Measurements from ENCODE around the gene SEMA3A.

The SEMA3A gene

DNA sequence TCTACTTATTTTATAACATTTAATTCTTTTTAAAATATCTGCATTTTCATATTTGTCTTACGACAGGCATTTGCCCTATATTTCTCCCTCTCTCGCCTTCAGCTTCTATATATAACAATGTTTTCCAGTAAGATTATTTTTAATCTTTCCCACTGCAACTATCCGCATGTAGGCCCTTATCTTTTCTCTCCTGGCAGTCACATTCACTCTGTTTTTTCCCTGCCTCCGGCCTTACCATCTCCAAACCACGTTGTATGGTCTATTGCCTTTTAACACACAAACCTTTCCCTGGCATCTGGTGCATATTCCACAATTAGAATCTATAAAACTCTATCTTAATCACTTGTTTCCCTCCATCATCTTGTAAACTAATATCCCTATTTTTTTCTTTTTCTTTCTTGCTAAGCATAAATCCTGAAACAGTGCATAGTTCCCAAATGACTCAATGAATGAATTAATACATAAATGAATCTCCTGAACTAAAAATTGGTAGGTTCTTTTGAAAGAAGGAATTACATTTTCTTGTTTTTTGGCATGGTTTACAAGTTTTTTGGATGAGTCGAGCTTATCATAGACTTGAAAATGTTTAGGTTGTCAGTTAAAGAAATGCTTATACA lies 173.2 kb downstream of the SEMA3A start:
- no peak for DNase-seq (ENCODE audit: low read depth in 2 of 2, low spot score in 1 of 2)

GRCh38 chr7:84017651-84018050 lies 176.9 kb downstream of the SEMA3A start:
- DNase-seq (ENCODE audit: low read depth in 2 of 2, low spot score in 1 of 2): no peak

DNA sequence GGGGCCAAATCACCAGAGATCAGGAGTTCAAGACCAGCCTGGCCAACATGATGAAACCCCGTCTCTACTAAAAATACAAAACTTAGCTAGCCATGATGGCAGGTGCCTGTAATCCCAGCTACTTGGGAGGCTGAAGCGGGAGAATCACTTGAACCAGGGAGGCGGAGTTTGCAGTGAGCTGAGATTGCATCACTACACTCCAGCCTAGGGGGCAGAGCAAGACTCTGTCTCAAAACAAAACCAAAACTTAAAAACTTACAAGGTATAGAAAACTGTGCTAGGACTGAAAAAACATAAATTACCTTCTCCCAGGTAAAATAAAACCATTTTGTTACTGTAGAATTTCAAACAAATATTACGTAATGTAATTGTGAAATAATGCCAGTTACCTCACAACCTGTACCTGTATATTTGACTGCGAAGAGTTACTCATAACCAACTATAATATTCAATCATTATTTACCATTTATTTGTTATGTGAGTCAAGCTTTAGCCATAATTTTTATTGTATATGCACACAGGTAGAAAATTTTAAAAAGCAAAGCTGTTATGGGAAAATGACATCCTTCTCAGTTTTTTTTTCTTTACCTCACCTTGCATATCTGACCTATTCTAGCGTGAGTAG lies 180.9 kb downstream of the SEMA3A start:
- no peak for DNase-seq (ENCODE audit: low read depth in 2 of 2, low spot score in 1 of 2)

GRCh38 chr7:84009782-84010181 lies 184.8 kb downstream of the SEMA3A start:
- no peak for DNase-seq (ENCODE audit: low read depth in 2 of 2, low spot score in 1 of 2)

GRCh38 chr7:84009051-84009450 lies 185.5 kb downstream of the SEMA3A start:
- no peak for DNase-seq (ENCODE audit: low read depth in 2 of 2, low spot score in 1 of 2)

DNA sequence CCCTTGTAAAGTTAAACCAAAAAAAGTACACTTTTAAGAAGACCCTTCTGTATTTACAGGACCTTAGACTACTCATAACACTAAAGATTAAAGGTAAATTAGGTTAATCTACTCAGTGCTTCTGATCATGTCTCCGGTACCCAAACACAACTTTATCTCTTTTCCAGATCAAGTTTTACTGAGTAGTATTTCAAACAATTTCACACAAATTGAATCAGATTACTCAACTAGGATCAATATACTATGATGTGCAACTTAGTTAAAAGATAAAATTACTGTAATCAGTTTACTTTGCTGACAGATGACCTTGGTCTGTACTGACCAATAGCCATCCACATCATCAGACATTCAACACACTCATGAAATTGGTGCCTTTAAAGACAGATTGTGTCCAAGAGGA lies 191.4 kb downstream of the SEMA3A start:
- no peak for DNase-seq (ENCODE audit: low read depth in 2 of 2, low spot score in 1 of 2)

DNA sequence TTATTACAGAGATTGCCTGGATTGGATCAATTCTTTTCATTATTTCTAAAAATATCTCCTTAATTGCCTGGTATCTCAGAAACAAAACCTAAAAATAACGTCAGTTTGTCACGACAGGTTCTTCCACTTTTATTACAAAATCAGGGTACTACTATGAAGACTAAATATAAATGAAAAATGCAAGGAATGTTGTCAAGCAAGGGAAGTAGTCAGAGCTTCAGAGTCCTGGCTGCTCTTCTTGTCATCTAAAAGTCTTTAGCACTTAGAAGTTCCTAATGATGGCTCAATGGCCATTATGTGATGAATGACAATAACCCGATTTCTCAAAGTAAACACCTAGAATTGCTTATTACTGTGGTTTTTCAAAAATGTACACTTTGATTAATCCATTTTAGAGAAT lies 192.2 kb downstream of the SEMA3A start:
- no peak for DNase-seq (ENCODE audit: low read depth in 2 of 2, low spot score in 1 of 2)

DNA sequence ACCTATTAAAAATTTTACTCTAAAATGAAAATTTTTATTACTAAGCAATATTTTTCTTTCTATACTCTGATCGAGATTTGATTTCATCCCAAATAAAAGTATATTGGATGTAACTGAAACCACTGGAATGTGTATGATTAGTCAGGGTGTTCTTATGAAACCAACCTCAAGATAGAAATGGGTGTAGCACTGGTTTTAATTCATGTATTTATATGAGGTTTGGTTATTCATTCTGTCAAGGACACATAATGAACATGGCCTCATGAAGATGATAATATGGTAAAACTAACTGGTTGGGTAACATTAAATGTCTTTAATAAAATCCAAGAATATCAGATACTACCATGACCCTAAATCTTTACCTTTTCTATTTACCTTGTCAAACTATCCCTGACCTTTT lies 197.7 kb downstream of the SEMA3A start:
- no peak for DNase-seq (ENCODE audit: low read depth in 2 of 2, low spot score in 1 of 2)

- DNase-seq (ENCODE audit: low read depth in 2 of 2, low spot score in 1 of 2): no peak
Observed at GRCh38 chr7:83987764-83988163, 206.8 kb downstream of the SEMA3A start.

DNA sequence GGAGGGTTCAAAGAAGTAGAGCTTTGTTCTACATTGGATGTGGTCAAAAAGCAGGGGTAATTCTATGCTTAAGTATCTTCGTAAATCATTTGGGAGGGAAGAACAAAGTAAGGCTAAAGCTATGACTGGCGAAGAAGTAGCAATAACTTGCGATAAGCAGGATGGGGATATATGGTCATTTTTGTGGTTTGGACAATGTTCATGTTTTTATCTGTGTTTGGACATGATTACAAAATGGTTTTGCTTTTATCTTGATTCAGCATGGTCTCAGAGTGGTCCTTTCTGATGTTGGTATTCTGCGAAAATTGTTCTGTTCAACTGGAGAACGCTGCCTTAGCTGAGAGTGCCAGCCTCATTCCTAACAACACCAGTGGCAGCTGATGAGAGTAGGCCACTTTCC lies 208.8 kb downstream of the SEMA3A start:
- DNase-seq (ENCODE audit: low read depth in 2 of 2, low spot score in 1 of 2): no peak

- DNase-seq (ENCODE audit: low read depth in 2 of 2, low spot score in 1 of 2): no peak
Observed at GRCh38 chr7:83984591-83984990, 210.0 kb downstream of the SEMA3A start.

GRCh38 chr7:83984076-83984475 lies 210.5 kb downstream of the SEMA3A start:
- no peak for DNase-seq (ENCODE audit: low read depth in 2 of 2, low spot score in 1 of 2)

GRCh38 chr7:83983606-83984005 lies 211.0 kb downstream of the SEMA3A start:
- no peak for DNase-seq (ENCODE audit: low read depth in 2 of 2, low spot score in 1 of 2)

GRCh38 chr7:83976302-83976701 lies 218.3 kb downstream of the SEMA3A start:
- DNase-seq (ENCODE audit: low read depth in 2 of 2, low spot score in 1 of 2): no peak

- no peak for DNase-seq (ENCODE audit: low read depth in 2 of 2, low spot score in 1 of 2)
Observed at GRCh38 chr7:83970081-83970480, 224.5 kb downstream of the SEMA3A start.

GRCh38 chr7:83964318-83964717 lies 230.3 kb downstream of the SEMA3A start:
- no peak for DNase-seq (ENCODE audit: low read depth in 2 of 2, low spot score in 1 of 2)

DNA sequence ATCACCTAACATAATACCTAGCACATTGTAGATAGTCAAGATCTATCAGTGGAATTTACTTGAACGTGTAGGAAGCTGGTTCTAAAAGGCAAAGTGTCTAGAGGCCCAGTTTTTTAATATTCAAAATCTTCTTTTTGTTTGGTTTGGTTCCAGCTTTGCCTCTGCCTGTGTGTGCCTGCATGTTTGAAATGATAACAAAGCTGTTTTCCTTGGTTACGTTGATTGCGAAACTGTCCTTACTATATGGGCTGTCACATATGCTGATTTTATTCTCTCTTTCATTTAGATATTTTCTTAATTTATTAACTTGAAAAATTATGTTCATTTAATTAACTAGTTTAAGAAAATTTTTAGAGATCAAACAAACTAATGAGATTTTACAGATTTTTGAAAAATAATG lies 237.3 kb downstream of the SEMA3A start:
- no peak for DNase-seq (ENCODE audit: low read depth in 2 of 2, low spot score in 1 of 2)

DNA sequence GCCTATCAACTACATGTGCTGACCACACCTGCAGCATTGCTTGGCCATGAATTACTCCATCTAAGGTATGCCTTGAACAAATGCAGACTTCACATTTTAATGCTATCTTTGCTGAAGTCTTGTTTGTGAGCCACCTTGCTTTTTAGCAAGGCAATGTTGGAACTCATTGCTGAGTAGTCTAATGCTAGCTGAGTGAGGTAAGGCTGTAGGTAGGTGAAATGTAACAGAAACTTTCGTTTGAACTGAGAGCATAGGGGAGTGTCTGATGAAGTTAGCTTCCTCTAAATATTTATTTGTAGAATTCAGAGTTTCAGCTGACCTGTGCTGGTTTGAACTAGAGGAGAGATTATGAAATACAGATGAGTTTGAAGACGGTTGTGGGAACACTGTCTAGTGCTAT lies 238.5 kb downstream of the SEMA3A start:
- DNase-seq (ENCODE audit: low read depth in 2 of 2, low spot score in 1 of 2): no peak

- no peak for DNase-seq (ENCODE audit: low read depth in 2 of 2, low spot score in 1 of 2)
Observed at GRCh38 chr7:83952236-83952635, 242.4 kb downstream of the SEMA3A start.

DNA sequence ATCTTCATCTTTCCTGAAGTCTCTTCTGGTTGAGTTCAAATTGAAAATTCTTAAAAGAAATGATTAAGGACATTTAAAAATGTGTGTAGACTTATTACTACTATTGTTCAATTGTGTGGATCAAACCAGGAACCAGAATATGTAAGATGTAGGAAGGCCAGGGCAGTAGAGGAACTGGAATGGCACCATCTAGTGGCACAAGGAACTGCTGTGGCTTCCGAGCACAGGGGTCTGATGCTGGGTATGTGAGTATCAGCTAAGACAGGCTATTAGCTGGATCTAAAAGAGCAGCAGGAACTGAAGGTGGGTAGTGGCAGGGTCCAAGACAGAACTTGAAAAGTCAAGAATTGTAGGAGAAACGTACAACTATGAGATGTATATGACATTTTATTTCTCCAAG lies 247.3 kb downstream of the SEMA3A start:
- no peak for DNase-seq (ENCODE audit: low read depth in 2 of 2, low spot score in 1 of 2)

- no peak for DNase-seq (ENCODE audit: low read depth in 2 of 2, low spot score in 1 of 2)
Observed at GRCh38 chr7:83946801-83947200, 247.8 kb downstream of the SEMA3A start.

- DNase-seq (ENCODE audit: low read depth in 2 of 2, low spot score in 1 of 2): no peak
Observed at GRCh38 chr7:83941300-83941699, 253.3 kb downstream of the SEMA3A start.

GRCh38 chr7:83937930-83938329 lies 256.7 kb downstream of the SEMA3A start:
- DNase-seq (ENCODE audit: low read depth in 2 of 2, low spot score in 1 of 2): no peak

Measured in stimulated activated CD8-positive, alpha-beta memory T cell treated with anti-CD3 and anti-CD28 coated beads, Interleukin-4, amount 100 ng/mL, for 1 hour (primary cell).